HepG2 (cell line): ENCODE results near the gene ANKRD11. TPM values are rescaled to one million over a fixed set of nuclear protein-coding genes. Genes with fewer than 3 reads are reported as not detected.
A peak's percentile ranks its signal among the peaks of the same experiment; 100 is the strongest.

ENCODE experiments used
- AFF4 ChIP-seq: sonication (generic); formaldehyde crosslinking; IDR thresholded peaks from 2 replicates; pipeline ENCODE4 v1.4.0; 2020; ENCODE audit warnings: missing genetic modification reagents
- ASH2L ChIP-seq: fragments of 300-600, 200-600 bp; sonication (generic); IDR thresholded peaks from 2 replicates; pipeline ENCODE4 v1.7.0; 2017; ENCODE audit warnings: low read depth, mild to moderate bottlenecking, moderate library complexity, mixed read lengths, low read length; ENCODE audit not compliant: insufficient read length
- BORCS8-MEF2B ChIP-seq: sonication (generic); formaldehyde crosslinking; IDR thresholded peaks from 2 replicates; pipeline ENCODE4 v1.8.0; 2022; ENCODE audit warnings: mild to moderate bottlenecking, missing genetic modification reagents
- CREBL2 ChIP-seq: sonication (generic); formaldehyde crosslinking; IDR thresholded peaks from 2 replicates; pipeline ENCODE4 v1.8.1; 2023; ENCODE audit warnings: missing genetic modification reagents, mild to moderate bottlenecking, borderline replicate concordance
- GLMP ChIP-seq: sonication (generic); formaldehyde crosslinking; IDR thresholded peaks from 2 replicates; pipeline ENCODE4 v1.9.0; 2021; ENCODE audit warnings: missing genetic modification reagents, mild to moderate bottlenecking, borderline replicate concordance
- HOXA5 ChIP-seq: sonication (generic); formaldehyde crosslinking; IDR thresholded peaks from 2 replicates; pipeline ENCODE4 v1.4.0; 2020; ENCODE audit warnings: missing genetic modification reagents
- IKZF1 ChIP-seq: fragments of 450-650 bp; IDR thresholded peaks from 2 replicates; pipeline ENCODE4 v1.7.1; 2016
- IRX3 ChIP-seq: sonication (generic); formaldehyde crosslinking; IDR thresholded peaks from 2 replicates; pipeline ENCODE4 v1.8.1; 2023; ENCODE audit warnings: mild to moderate bottlenecking, low read depth, missing genetic modification reagents, borderline replicate concordance
- JARID2 ChIP-seq: sonication (generic); formaldehyde crosslinking; IDR thresholded peaks from 2 replicates; pipeline ENCODE4 v1.8.1; 2023; ENCODE audit warnings: missing genetic modification reagents, inconsistent platforms; ENCODE audit not compliant: insufficient replicate concordance
- JUNB ChIP-seq: sonication (generic); formaldehyde crosslinking; IDR thresholded peaks from 2 replicates; pipeline ENCODE4 v1.8.0; 2022; ENCODE audit warnings: missing genetic modification reagents, mild to moderate bottlenecking, borderline replicate concordance
- KLF13 ChIP-seq: sonication (generic); formaldehyde crosslinking; IDR thresholded peaks from 2 replicates; pipeline ENCODE4 v1.4.0; 2020; ENCODE audit warnings: mild to moderate bottlenecking, missing genetic modification reagents
- MTERF4 ChIP-seq: sonication (generic); formaldehyde crosslinking; IDR thresholded peaks from 2 replicates; pipeline ENCODE4 v1.8.0; 2023; ENCODE audit warnings: mild to moderate bottlenecking, missing genetic modification reagents
- PRPF4 ChIP-seq: fragments of 200-400 bp; formaldehyde crosslinking; IDR thresholded peaks from 2 replicates; pipeline ENCODE4 v1.6.1; 2016; ENCODE audit warnings: low read length, low read depth; ENCODE audit not compliant: poor library complexity, severe bottlenecking
- SMARCC2 ChIP-seq: fragments of 450-650 bp; IDR thresholded peaks from 2 replicates; pipeline ENCODE4 v1.6.1; 2017; ENCODE audit warnings: antibody characterized with exemption, mild to moderate bottlenecking
- SOX6 ChIP-seq, 2 experiments: fragments of 450-650 bp in 1 of 2; sonication (generic) in 1 of 2; formaldehyde crosslinking in 1 of 2; IDR thresholded peaks; 2 replicates each; pipeline versions ENCODE4 v1.4.0 to v1.6.1; 2017 to 2020; ENCODE audit warnings: antibody characterized with exemption in 1 of 2, mild to moderate bottlenecking in 1 of 2, missing genetic modification reagents in 1 of 2
- SRF ChIP-seq: IDR thresholded peaks from 2 replicates; pipeline ENCODE4 v1.6.1; 2011; ENCODE audit warnings: mild to moderate bottlenecking, low read depth, low read length, moderate library complexity
- TOE1 ChIP-seq: sonication (generic); formaldehyde crosslinking; IDR thresholded peaks from 2 replicates; pipeline ENCODE4 v1.4.0; 2020; ENCODE audit warnings: mild to moderate bottlenecking, missing genetic modification reagents
- XRCC5 ChIP-seq: fragments of 200-400 bp; formaldehyde crosslinking; optimal IDR thresholded peaks from 2 replicates; pipeline ENCODE3; 2017; ENCODE audit warnings: mild to moderate bottlenecking, low read length
- ZFP36 ChIP-seq: fragments of 150-350 bp; IDR thresholded peaks from 2 replicates; pipeline ENCODE4 v1.6.1; 2018; ENCODE audit warnings: borderline replicate concordance, low read length, low read depth; ENCODE audit not compliant: partially characterized antibody
- ZNF101 ChIP-seq: sonication (generic); formaldehyde crosslinking; IDR thresholded peaks from 2 replicates; pipeline ENCODE4 v1.4.0; 2020; ENCODE audit warnings: mild to moderate bottlenecking, low read depth, missing genetic modification reagents, borderline replicate concordance
- ZNF230 ChIP-seq: sonication (generic); formaldehyde crosslinking; IDR thresholded peaks from 2 replicates; pipeline ENCODE4 v1.4.0; 2020; ENCODE audit warnings: mild to moderate bottlenecking, missing genetic modification reagents
- ZNF550 ChIP-seq: sonication (generic); formaldehyde crosslinking; IDR thresholded peaks from 2 replicates; pipeline ENCODE4 v1.4.0; 2020; ENCODE audit warnings: mild to moderate bottlenecking, missing genetic modification reagents, borderline replicate concordance
- ZNF781 ChIP-seq: sonication (generic); formaldehyde crosslinking; IDR thresholded peaks from 2 replicates; pipeline ENCODE4 v1.5.1; 2020; ENCODE audit warnings: borderline replicate concordance, mild to moderate bottlenecking, missing genetic modification reagents; ENCODE audit errors: not compliant biosample characterization
- polyA plus RNA-seq, 8 experiments: library from polyadenylated mRNA; depleted of rRNA in 3 of 8; stranded (reverse) in 7 of 8; unstranded in 1 of 8; fragments of >200 nt; fragmentation: Illumina TruSeq in 4 of 8; extraction: Trizol in 4 of 8; gene quantifications; 2 replicates each; pipeline versions ENCODE4 v1.2.1 to v1.2.3, GENCODE V29; 2011 to 2016; ENCODE audit warnings: low read depth in 4 of 8, missing spikeins in 1 of 8, mixed read lengths in 1 of 8; ENCODE audit not compliant: insufficient read depth in 1 of 8
- total RNA-seq, 5 experiments: library from RNA; depleted of rRNA; stranded (reverse); fragments of >200 nt; fragmentation: Illumina TruSeq; extraction: Trizol; gene quantifications; 2 replicates each; pipeline ENCODE4 v1.2.3, GENCODE V29; 2016; ENCODE audit warnings: low read depth in 1 of 5

The ANKRD11 gene
- total and polyA plus RNA-seq, 2 of the 13 experiments (the other 11 are each of a cell fraction or from before 2014, with no cell fraction given), result 21.4 to 38.4 TPM

- peak; percentile 71; the same call in 1 of the 2 replicates for TF ChIP-seq AFF4 (CRISPR knock-in tag)
- peak; percentile 81; the same call in 1 of the 2 replicates for TF ChIP-seq HOXA5 (CRISPR knock-in tag)
- peak; percentile 72 for TF ChIP-seq BORCS8-MEF2B (CRISPR knock-in tag)
- peak; percentile 51 for TF ChIP-seq ZNF781 (CRISPR knock-in tag)
- TF ChIP-seq XRCC5, result no peak
- no peak for TF ChIP-seq SMARCC2
- TF ChIP-seq IKZF1, result no peak
- no peak for TF ChIP-seq PRPF4
- 0 out of 2 replicates have a peak, but pooled peaks have one; percentile 5 for TF ChIP-seq ZNF230 (CRISPR knock-in tag)
- TF ChIP-seq KLF13 (CRISPR knock-in tag), result no peak; the same call in 1 of the 2 replicates
- TF ChIP-seq MTERF4 (CRISPR knock-in tag), result peak; percentile 88
- peak; percentile 39; the same call in 1 of the 2 replicates for TF ChIP-seq TOE1 (CRISPR knock-in tag)
- no peak; the same call in 1 of the 2 replicates for TF ChIP-seq ZNF101 (CRISPR knock-in tag)
- TF ChIP-seq SRF, result no peak
- peak; percentile 16; the same call in 1 of the 2 replicates for TF ChIP-seq ZNF550
- no peak for TF ChIP-seq JUNB (CRISPR knock-in tag)
- TF ChIP-seq GLMP (CRISPR knock-in tag), result no peak
- TF ChIP-seq CREBL2 (CRISPR knock-in tag), result peak; percentile 74; the same call in 1 of the 2 replicates
- no peak for TF ChIP-seq JARID2
- no peak for TF ChIP-seq SOX6 (IDR thresholded peaks at IDR 0.05)
- TF ChIP-seq SOX6 (CRISPR knock-in tag; IDR thresholded peaks at IDR 0.05), result peak; percentile 39; the same call in 1 of the 2 replicates
- peak; percentile 81 for TF ChIP-seq ASH2L
- TF ChIP-seq IRX3 (CRISPR knock-in tag), result peak; percentile 61
- TF ChIP-seq ZFP36, result no peak
Measured at GRCh38 chr16:89507834-89508590, 17.7 kb upstream of the ANKRD11 start, which contains the start of gene SPG7 (continued).
